Astrocyte of the cerebellum (primary cell): Measurements from ENCODE around the gene MAP3K15.
"Not testable (repeated sequence)": the region's sequence is repeated elsewhere in the genome, so short reads cannot be mapped to it uniquely, and the experiment has no call there.

Source experiments
- DNase-seq: peaks from one replicate; pipeline ENCODE4 v3.0.0-alpha.2; 2011; ENCODE audit warnings: low read depth
- H3K4me3 ChIP-seq: 2 replicates; pipeline ENCODE4 v1.5.1; 2011; ENCODE audit warnings: mild to moderate bottlenecking, low read depth, low read length, moderate library complexity
- CTCF ChIP-seq: IDR thresholded peaks from 2 replicates; pipeline ENCODE4 v1.5.1; 2012; ENCODE audit warnings: low read length, low read depth, moderate library complexity, mild to moderate bottlenecking; ENCODE audit errors: missing control alignments
- in situ Hi-C: cut with HindIII; loops from 2 replicates; pipeline ENCODE4 v1.10.0; 2017; ENCODE audit warnings: low sequenced_read_pairs

Gene MAP3K15

GRCh38 chrX:19462879-19463278 lies 52.4 kb downstream of the MAP3K15 start:
- no peak for DNase-seq
- no peak for TF ChIP-seq CTCF
- in situ Hi-C loops: no loop called here
- H3K4me3 ChIP-seq: no peak overlapping the region

- no peak overlapping the region for H3K4me3 ChIP-seq
- no peak for TF ChIP-seq CTCF
- in situ Hi-C loops: no loop called here
- DNase-seq: no peak
Measured at GRCh38 chrX:19462231-19462630, 53.1 kb downstream of the MAP3K15 start.

- DNase-seq: no peak
- no peak for TF ChIP-seq CTCF
- in situ Hi-C loops: no loop called here
- H3K4me3 ChIP-seq: no peak overlapping the region
Measured at GRCh38 chrX:19457662-19458061, 57.6 kb downstream of the MAP3K15 start.

GRCh38 chrX:19448077-19448476 lies 67.2 kb downstream of the MAP3K15 start:
- H3K4me3 ChIP-seq: no peak overlapping the region
- DNase-seq: no peak
- no peak for TF ChIP-seq CTCF
- in situ Hi-C loops: no loop called here

- no peak for TF ChIP-seq CTCF
- no peak overlapping the region for H3K4me3 ChIP-seq
- no peak for DNase-seq
- in situ Hi-C loops: no loop called here
Measured at GRCh38 chrX:19446397-19446796, 68.9 kb downstream of the MAP3K15 start.

- in situ Hi-C loops, H3K4me3 ChIP-seq, DNase-seq: not testable (repeated sequence)
Measured at GRCh38 chrX:19445772-19446171, 69.5 kb downstream of the MAP3K15 start.

- TF ChIP-seq CTCF: no peak
- DNase-seq: no peak
- in situ Hi-C loops: no loop called here
- no peak overlapping the region for H3K4me3 ChIP-seq
Measured at GRCh38 chrX:19443869-19444526, 71.3 kb downstream of the MAP3K15 start.
